Testis (tissue), 2 donors: Measurements from ENCODE around the gene COA6.
"Not testable (repeated sequence)": the region's sequence is repeated elsewhere in the genome, so short reads cannot be mapped to it uniquely, and the experiment has no call there.

Source experiments
- CTCF ChIP-seq, 3 experiments: fragments of 450-650 bp in 2 of 3; fragments of 200-600 bp in 1 of 3; sonication (generic) in 1 of 3; IDR thresholded peaks; one replicate each; pipeline ENCODE4 v1.5.1; 2016 to 2019; ENCODE audit warnings: antibody characterized with exemption in 3 of 3, mild to moderate bottlenecking in 2 of 3, moderate library complexity in 1 of 3
- POLR2A ChIP-seq: fragments of 450-650 bp; IDR thresholded peaks from one replicate; pipeline ENCODE4 v1.6.1; 2017; ENCODE audit warnings: antibody characterized with exemption, mild to moderate bottlenecking, moderate library complexity

GRCh38 chr1:234379591-234380109 lies 6.4 kb downstream of the COA6 start:
- TF ChIP-seq CTCF (IDR thresholded peaks at IDR 0.05); POLR2A: not testable (repeated sequence)
